ENCODE measurements around the gene SLC3A2.

SLC3A2 gene

GRCh38 chr11:62843466-62843865 is 37.2 kb upstream of the SLC3A2 start:
- peaks cover 11% of the 10 kb centered on the region for H3K36me3 Mint-ChIP-seq (ENCODE audit: insufficient read depth)
- H3K27me3 Mint-ChIP-seq = no peaks in the 10 kb centered on the region
- DNase-seq (ENCODE audit: low spot score in 2 of 2) = no peak
- H3K27ac Mint-ChIP-seq (ENCODE audit: low read depth) = no peak overlapping the region
- H3K9me3 Mint-ChIP-seq = no peaks in the 10 kb centered on the region
- H3K4me1 Mint-ChIP-seq = no peaks in the 10 kb centered on the region
- no peak for ATAC-seq (replicated peaks; ENCODE audit: extremely low read depth, poor library complexity, severe bottlenecking)
- H3K4me3 Mint-ChIP-seq = no peak overlapping the region

- ATAC-seq (replicated peaks; ENCODE audit: extremely low read depth, poor library complexity, severe bottlenecking) (no peak), DNase-seq (ENCODE audit: low spot score in 2 of 2) (no peak)
- H3K9me3 Mint-ChIP-seq = no peaks in the 10 kb centered on the region
- no peaks in the 10 kb centered on the region for H3K4me1 Mint-ChIP-seq
- no peak overlapping the region for H3K27ac Mint-ChIP-seq (ENCODE audit: low read depth)
- peaks cover 10% of the 10 kb centered on the region for H3K36me3 Mint-ChIP-seq (ENCODE audit: insufficient read depth)
- H3K4me3 Mint-ChIP-seq = no peak overlapping the region
- H3K27me3 Mint-ChIP-seq = no peaks in the 10 kb centered on the region
Measured at GRCh38 chr11:62844154-62844553, 36.5 kb upstream of the SLC3A2 start.

- Mint-ChIP-seq H3K4me1 (no peaks in the 10 kb centered on the region), H3K9me3 (no peaks in the 10 kb centered on the region), H3K4me3 (no peak overlapping the region), H3K27me3 (no peaks in the 10 kb centered on the region), H3K27ac (ENCODE audit: low read depth) (no peak overlapping the region), H3K36me3 (ENCODE audit: insufficient read depth) (peaks cover 8% of the 10 kb centered on the region)
- DNase-seq (ENCODE audit: low spot score in 2 of 2) (no peak), ATAC-seq (replicated peaks; ENCODE audit: extremely low read depth, poor library complexity, severe bottlenecking) (no peak)
Measured at GRCh38 chr11:62846177-62846576, 34.5 kb upstream of the SLC3A2 start.

- H3K27ac Mint-ChIP-seq (ENCODE audit: low read depth) = no peak overlapping the region
- H3K4me1 Mint-ChIP-seq = peaks cover 11% of the 10 kb centered on the region
- H3K4me3 Mint-ChIP-seq = no peak overlapping the region
- no peaks in the 10 kb centered on the region for H3K9me3 Mint-ChIP-seq
- H3K27me3 Mint-ChIP-seq = no peaks in the 10 kb centered on the region
- peaks cover 19% of the 10 kb centered on the region for H3K36me3 Mint-ChIP-seq (ENCODE audit: insufficient read depth)
- ATAC-seq (replicated peaks; ENCODE audit: extremely low read depth, poor library complexity, severe bottlenecking) (no peak), DNase-seq (ENCODE audit: low spot score in 2 of 2) (no peak)
Measured at GRCh38 chr11:62847767-62848314, 32.9 kb upstream of the SLC3A2 start.

- no peaks in the 10 kb centered on the region for H3K27me3 Mint-ChIP-seq
- H3K36me3 Mint-ChIP-seq (ENCODE audit: insufficient read depth) = peaks cover 49% of the 10 kb centered on the region
- DNase-seq (ENCODE audit: low spot score in 2 of 2) = no peak
- H3K4me1 Mint-ChIP-seq = peaks cover 44% of the 10 kb centered on the region
- no peak for ATAC-seq (replicated peaks; ENCODE audit: extremely low read depth, poor library complexity, severe bottlenecking)
- no peak overlapping the region for H3K4me3 Mint-ChIP-seq
- H3K9me3 Mint-ChIP-seq = no peaks in the 10 kb centered on the region
- peak overlapping the region; percentile 71 for H3K27ac Mint-ChIP-seq (ENCODE audit: low read depth)
Measured at GRCh38 chr11:62850911-62851806, 29.5 kb upstream of the SLC3A2 start.

GRCh38 chr11:62851807-62852522 is 28.7 kb upstream of the SLC3A2 start:
- ATAC-seq (replicated peaks; ENCODE audit: extremely low read depth, poor library complexity, severe bottlenecking) = no peak
- no peak overlapping the region for H3K4me3 Mint-ChIP-seq
- H3K4me1 Mint-ChIP-seq = peaks cover 48% of the 10 kb centered on the region

GRCh38 chr11:62852523-62853188 is 28.0 kb upstream of the SLC3A2 start:
- Mint-ChIP-seq H3K36me3 (ENCODE audit: insufficient read depth) (peaks cover 52% of the 10 kb centered on the region), H3K27ac (ENCODE audit: low read depth) (peak overlapping the region; percentile 49)
- ATAC-seq (replicated peaks; ENCODE audit: extremely low read depth, poor library complexity, severe bottlenecking) = no peak

More at GRCh38 chr11:62851807-62852522, 28.7 kb upstream of the SLC3A2 start:
- peak overlapping the region; percentile 71 for H3K27ac Mint-ChIP-seq (ENCODE audit: low read depth)
- H3K27me3 Mint-ChIP-seq = no peaks in the 10 kb centered on the region
- DNase-seq (ENCODE audit: low spot score in 2 of 2) = no peak
- H3K36me3 Mint-ChIP-seq (ENCODE audit: insufficient read depth) = peaks cover 52% of the 10 kb centered on the region
- no peaks in the 10 kb centered on the region for H3K9me3 Mint-ChIP-seq

GRCh38 chr11:62853279-62853965 is 27.3 kb upstream of the SLC3A2 start:
- Mint-ChIP-seq H3K27ac (ENCODE audit: low read depth) (peak overlapping the region; percentile 49), H3K4me1 (peaks cover 48% of the 10 kb centered on the region), H3K27me3 (no peaks in the 10 kb centered on the region), H3K9me3 (no peaks in the 10 kb centered on the region), H3K36me3 (ENCODE audit: insufficient read depth) (peaks cover 52% of the 10 kb centered on the region), H3K4me3 (peak overlapping the region; percentile 96)
- DNase-seq (ENCODE audit: low spot score in 2 of 2) = peak in 1 of 2 donors; percentile 23
- peak; percentile 38 for ATAC-seq (replicated peaks; ENCODE audit: extremely low read depth, poor library complexity, severe bottlenecking)

More at GRCh38 chr11:62852523-62853188, 28.0 kb upstream of the SLC3A2 start:
- no peak for DNase-seq (ENCODE audit: low spot score in 2 of 2)
- H3K9me3 Mint-ChIP-seq = no peaks in the 10 kb centered on the region
- H3K4me3 Mint-ChIP-seq = peak overlapping the region; percentile 96
- H3K4me1 Mint-ChIP-seq = peaks cover 48% of the 10 kb centered on the region
- no peaks in the 10 kb centered on the region for H3K27me3 Mint-ChIP-seq

GRCh38 chr11:62854013-62854824 is 26.5 kb upstream of the SLC3A2 start:
- DNase-seq (ENCODE audit: low spot score in 2 of 2) = no peak
- H3K36me3 Mint-ChIP-seq (ENCODE audit: insufficient read depth) = peaks cover 52% of the 10 kb centered on the region
- ATAC-seq (replicated peaks; ENCODE audit: extremely low read depth, poor library complexity, severe bottlenecking) = no peak
- H3K9me3 Mint-ChIP-seq = no peaks in the 10 kb centered on the region
- peak overlapping the region; percentile 98 for H3K27ac Mint-ChIP-seq (ENCODE audit: low read depth)
- peak overlapping the region; percentile 96 for H3K4me3 Mint-ChIP-seq
- H3K27me3 Mint-ChIP-seq = no peaks in the 10 kb centered on the region
- peaks cover 48% of the 10 kb centered on the region for H3K4me1 Mint-ChIP-seq

GRCh38 chr11:62854825-62855570 is 25.7 kb upstream of the SLC3A2 start:
- Mint-ChIP-seq H3K9me3 (no peaks in the 10 kb centered on the region), H3K27me3 (no peaks in the 10 kb centered on the region), H3K27ac (ENCODE audit: low read depth) (peak overlapping the region; percentile 98), H3K4me3 (peak overlapping the region; percentile 96), H3K36me3 (ENCODE audit: insufficient read depth) (peaks cover 52% of the 10 kb centered on the region), H3K4me1 (peaks cover 48% of the 10 kb centered on the region)
- ATAC-seq (replicated peaks; ENCODE audit: extremely low read depth, poor library complexity, severe bottlenecking) = peak; percentile 1
- DNase-seq (ENCODE audit: low spot score in 2 of 2) = no peak
